ENCODE measurements around the gene MAPK8IP1.

DNA sequence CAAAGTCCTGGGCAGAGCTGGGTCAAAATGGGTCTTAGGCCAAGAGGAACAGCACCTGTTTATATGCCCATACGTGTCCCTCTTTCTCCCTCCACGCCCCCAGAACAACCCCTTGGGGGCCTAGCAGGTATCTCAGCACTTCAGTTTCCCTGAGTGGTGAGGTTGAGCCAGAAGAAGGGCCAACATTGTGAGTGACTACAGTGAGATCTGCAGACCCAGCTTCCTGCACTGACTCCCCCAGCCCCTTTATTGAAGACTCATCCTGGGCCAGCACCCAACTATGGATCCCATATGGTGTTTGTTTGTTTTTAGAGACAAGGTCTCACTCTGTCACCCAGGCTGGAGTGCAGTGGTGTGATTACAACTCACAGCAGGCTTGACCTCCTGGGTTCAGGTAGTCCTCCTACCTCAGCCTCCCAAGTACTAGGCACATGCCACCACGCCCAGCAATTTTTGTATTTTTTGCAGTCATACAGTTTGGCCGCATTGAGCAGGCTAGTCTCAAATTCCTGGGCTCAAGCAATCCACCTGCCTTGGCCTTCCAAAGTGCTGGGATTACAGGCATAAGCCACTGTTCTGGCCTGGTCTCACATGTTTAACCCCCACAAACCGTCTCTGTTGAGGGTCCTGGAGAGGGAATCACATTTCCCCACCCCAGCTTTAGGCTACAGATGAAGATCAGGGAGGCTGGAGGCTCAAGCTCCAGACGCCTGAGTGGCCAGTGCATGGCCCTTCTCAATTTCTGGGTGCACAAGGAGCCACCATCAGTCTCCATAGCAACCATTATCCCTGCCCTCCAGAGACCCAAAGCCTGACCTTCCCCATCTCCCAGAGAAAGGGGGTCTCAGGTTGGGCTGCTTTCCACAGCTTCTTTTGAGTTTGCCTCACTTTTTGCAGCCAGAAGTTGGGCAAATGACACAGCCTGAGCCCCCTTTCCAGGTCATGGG is 35.4 kb downstream of the MAPK8IP1 start:
- TF ChIP-seq, protein P1, sequence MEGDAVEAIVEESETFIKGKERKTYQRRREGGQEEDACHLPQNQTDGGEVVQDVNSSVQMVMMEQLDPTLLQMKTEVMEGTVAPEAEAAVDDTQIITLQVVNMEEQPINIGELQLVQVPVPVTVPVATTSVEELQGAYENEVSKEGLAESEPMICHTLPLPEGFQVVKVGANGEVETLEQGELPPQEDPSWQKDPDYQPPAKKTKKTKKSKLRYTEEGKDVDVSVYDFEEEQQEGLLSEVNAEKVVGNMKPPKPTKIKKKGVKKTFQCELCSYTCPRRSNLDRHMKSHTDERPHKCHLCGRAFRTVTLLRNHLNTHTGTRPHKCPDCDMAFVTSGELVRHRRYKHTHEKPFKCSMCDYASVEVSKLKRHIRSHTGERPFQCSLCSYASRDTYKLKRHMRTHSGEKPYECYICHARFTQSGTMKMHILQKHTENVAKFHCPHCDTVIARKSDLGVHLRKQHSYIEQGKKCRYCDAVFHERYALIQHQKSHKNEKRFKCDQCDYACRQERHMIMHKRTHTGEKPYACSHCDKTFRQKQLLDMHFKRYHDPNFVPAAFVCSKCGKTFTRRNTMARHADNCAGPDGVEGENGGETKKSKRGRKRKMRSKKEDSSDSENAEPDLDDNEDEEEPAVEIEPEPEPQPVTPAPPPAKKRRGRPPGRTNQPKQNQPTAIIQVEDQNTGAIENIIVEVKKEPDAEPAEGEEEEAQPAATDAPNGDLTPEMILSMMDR (conservative IDR thresholded peaks at IDR 0.05), result no peak
- no peak for TF ChIP-seq EZH2 (IDR thresholded peaks at IDR 0.05; ENCODE audit: low read depth)

Measured in PC-9 (cell line).